Measurements from ENCODE around the gene HSPBP1. TPM values are rescaled to one million over a fixed set of nuclear protein-coding genes. Genes with fewer than 3 reads are reported as not detected.

Gene HSPBP1
- total and polyA plus RNA-seq, 2 of the 4 experiments (the other 2 are of a cell fraction) = 21.0 to 43.2 TPM

GRCh38 chr19:55226788-55227187 is 53.1 kb downstream of the HSPBP1 start:
- Histone ChIP-seq H4K5ac (ENCODE audit: low read depth, low read length) (no peak overlapping the region), H2BK120ac (ENCODE audit: low read depth, low read length) (no peak overlapping the region), H3K18ac (ENCODE audit: low read depth, low read length) (no peak overlapping the region), H3K4me2 (ENCODE audit: low read depth, low read length) (no peak overlapping the region), H2BK15ac (ENCODE audit: low read depth, low read length) (no peak overlapping the region), H2AK5ac (ENCODE audit: low read depth, low read length) (no peak overlapping the region), H4K8ac (ENCODE audit: low read depth in 2 of 2, low read length in 2 of 2) (no peak overlapping the region), H3K4ac (ENCODE audit: low read depth, low read length) (no peak overlapping the region), H3K4me3 (ENCODE audit: insufficient read depth, low read depth, low read length) (no peak overlapping the region), H4K91ac (ENCODE audit: insufficient read depth, low read depth, low read length) (no peak overlapping the region), H3K4me1 (ENCODE audit: control insufficient read depth, insufficient read depth, low read length) (no peaks in the 10 kb centered on the region), H3K9me3 (ENCODE audit: control insufficient read depth, insufficient read depth, low read length) (no peaks in the 10 kb centered on the region), H3K27me3 (ENCODE audit: control insufficient read depth, insufficient read depth, low read length) (no peaks in the 10 kb centered on the region), H3K36me3 (ENCODE audit: control insufficient read depth, insufficient read depth, low read length) (peaks cover 39% of the 10 kb centered on the region), H3K27ac (ENCODE audit: insufficient read depth, low read length) (no peak overlapping the region), H3K9ac (ENCODE audit: low read depth, low read length) (no peak overlapping the region), H3K14ac (replicated peaks; ENCODE audit: low read depth, low read length) (no peak overlapping the region), H2AFZ (replicated peaks; ENCODE audit: low read length, poor library complexity) (no peak overlapping the region), H4K20me1 (ENCODE audit: insufficient read depth, low read length) (peaks cover 11% of the 10 kb centered on the region), H2BK5ac (ENCODE audit: low read depth, low read length, poor library complexity, severe bottlenecking) (no peak overlapping the region), H3K9me1 (ENCODE audit: insufficient read depth, low read length) (0 out of 2 replicates have a peak, but pooled peaks cover 6% of the 10 kb centered on the region), H2BK20ac (ENCODE audit: low read depth, low read length) (no peak overlapping the region), H3K23ac (ENCODE audit: low read depth, low read length) (no peak overlapping the region), H3K79me1 (ENCODE audit: low read depth in 1 of 2, low read length in 2 of 2) (no peaks in the 10 kb centered on the region), H3K56ac (ENCODE audit: extremely low read depth, insufficient read depth, low read length) (no peak overlapping the region), H2AK9ac (replicated peaks; ENCODE audit: low read depth, low read length, poor library complexity) (no peak overlapping the region)
- dilution Hi-C loops (cut with HindIII; ENCODE audit: low sequenced_read_pairs, unreplicated experiment) = no loop called here
- 84% methylated on average over 5 of the region's 18 CpGs; no CpG with 5 or more reads in 1 of the 2 experiments for WGBS, 2 experiments (ENCODE audit: extremely low coverage in 2 of 2, insufficient read length in 1 of 2)
- BruUV-seq (replicated peaks) = no TSS peak
- no peak for DNase-seq
- ChIA-PET CTCF (no interaction called here), POLR2A (ENCODE audit: unreplicated experiment) (no interaction called here)
- TF ChIP-seq MAFK (IDR thresholded peaks at IDR 0.05; ENCODE audit: low read depth, low read length) (no peak), SMC3 (IDR thresholded peaks at IDR 0.05; ENCODE audit: low read depth, low read length) (no peak), MXI1 (IDR thresholded peaks at IDR 0.05; ENCODE audit: borderline replicate concordance, low read depth, low read length) (no peak), CEBPB (IDR thresholded peaks at IDR 0.05; ENCODE audit: low read depth, low read length) (no peak), FOS (IDR thresholded peaks at IDR 0.05; ENCODE audit: low read depth, low read length) (no peak), NFE2L2 (IDR thresholded peaks at IDR 0.05; ENCODE audit: low read depth, low read length) (no peak), RCOR1 (IDR thresholded peaks at IDR 0.05; ENCODE audit: insufficient replicate concordance, low read length) (no peak), CHD1 (IDR thresholded peaks at IDR 0.05; ENCODE audit: low read depth, low read length) (no peak), CTCF (conservative IDR thresholded peaks at IDR 0.05; ENCODE audit: low read depth, low read length) (no peak)
- in situ Hi-C loops (cut with MboI; ENCODE audit: low sequenced_read_pairs) = no loop called here
- intact Hi-C loops (cut with micrococcal nuclease) = no loop called here
- no peak for ATAC-seq (ENCODE audit: low read depth)
